ENCODE results near the gene NHS.

The NHS gene

DNA sequence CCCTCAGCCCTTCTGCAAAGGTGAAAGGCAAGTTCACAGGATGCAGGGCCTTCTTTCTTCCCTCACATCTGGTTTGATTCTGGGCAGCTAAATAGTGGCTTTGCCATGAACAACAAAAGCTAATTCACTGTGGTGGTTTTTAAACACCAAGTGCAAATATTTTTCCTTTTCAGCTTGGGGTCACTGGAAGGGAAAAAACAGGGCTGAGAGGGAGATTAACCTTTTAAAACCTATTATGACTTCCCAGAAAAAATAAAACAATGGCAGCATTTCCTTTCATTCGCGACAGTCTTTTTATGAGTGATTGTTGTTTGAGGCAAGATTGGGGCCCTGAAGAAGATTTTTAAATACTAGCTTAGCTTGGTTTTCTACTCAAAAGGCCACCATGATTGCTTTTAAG lies 258.5 kb downstream of the NHS start:
- DNase-seq = no peak

DNA sequence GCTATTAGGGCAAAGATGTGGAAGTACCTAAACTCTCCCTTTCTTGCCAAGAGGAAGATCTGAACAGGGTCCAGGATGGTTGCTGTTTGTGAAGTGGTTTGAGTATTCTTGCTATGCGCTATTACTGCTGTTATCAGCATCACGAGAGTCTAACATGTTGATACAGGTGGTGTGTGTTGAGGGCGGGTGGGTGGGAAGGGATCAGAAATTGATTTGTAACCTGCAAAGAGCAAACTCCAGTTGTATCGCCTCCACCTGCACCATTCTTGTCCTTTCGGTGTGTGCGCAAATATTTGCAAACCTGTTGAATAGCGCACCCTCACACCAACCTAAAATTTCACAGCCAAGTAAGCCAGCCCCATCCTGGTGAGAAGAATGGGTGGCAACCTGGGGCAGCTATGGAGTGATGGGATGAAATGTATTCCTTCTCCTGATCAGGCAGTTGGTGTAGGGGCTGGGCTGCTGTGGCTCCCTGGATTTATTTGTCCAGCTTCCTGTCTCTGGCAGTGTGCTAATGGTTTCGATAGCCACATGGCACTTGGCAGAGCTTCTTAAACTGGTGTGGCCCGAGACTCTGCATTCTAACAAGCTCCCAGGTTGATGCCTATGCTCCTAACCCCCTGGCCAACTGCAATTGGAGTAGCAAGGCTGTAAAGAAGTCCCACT lies 259.7 kb downstream of the NHS start:
- no peak for DNase-seq

DNA sequence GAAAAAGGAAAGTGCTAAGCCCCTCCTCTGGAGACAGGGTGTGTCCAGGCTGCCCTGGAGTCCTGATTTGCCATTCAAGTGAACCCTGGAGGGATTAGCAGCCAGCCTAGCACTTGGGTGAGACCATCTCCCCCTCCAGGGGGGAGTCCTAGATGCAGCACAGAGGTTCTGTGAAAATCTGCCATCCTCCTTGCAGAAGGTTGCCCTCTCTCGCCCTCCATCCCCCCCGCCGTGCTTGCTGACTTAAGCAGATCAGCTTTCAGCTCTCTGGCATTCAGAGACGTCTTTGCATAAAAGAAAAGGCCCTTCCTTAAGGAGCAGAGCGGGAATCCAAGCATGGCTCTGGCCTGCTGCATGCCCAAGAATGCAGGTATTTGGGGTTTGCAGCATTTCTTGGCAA lies 260.2 kb downstream of the NHS start:
- peak; percentile 78 for DNase-seq

DNA sequence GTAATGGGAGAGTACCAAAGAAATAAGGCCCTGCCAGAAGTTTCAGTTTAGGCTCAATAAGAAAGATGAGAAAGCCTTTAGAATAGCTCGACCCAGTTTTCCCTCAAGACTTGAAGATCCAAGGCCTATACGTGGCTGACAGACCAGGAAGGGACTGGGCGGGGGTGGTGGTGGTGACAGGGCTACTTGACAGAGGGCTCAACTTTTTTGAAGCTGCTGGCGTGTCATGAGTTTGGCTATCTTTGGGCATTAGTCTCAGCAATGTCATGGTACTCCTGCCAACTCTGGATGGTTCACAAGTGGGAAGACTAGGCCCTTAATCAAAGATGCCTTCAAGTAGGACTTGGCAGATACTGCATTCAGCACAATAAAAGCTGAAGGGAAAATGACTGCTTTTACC lies 262.2 kb downstream of the NHS start:
- no peak for DNase-seq

DNA sequence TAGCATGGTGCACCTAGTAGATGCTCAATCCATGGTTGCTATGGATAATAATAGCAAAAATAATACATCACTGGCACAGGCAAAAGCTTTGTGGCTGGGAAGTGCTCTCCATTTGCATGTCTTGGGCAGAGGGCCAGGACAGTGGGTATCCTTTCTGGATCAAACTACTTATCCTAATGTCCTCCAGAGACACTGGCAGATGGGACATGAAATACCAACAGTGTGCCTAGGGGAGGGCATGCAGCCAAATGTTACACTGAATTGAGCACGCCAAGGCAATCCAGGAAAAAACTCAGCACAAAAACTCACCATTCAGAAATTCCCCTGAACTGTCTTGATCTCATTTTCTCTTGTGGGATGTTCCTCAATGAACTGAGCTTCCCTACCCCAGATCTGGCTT lies 263.7 kb downstream of the NHS start:
- DNase-seq = no peak

DNA sequence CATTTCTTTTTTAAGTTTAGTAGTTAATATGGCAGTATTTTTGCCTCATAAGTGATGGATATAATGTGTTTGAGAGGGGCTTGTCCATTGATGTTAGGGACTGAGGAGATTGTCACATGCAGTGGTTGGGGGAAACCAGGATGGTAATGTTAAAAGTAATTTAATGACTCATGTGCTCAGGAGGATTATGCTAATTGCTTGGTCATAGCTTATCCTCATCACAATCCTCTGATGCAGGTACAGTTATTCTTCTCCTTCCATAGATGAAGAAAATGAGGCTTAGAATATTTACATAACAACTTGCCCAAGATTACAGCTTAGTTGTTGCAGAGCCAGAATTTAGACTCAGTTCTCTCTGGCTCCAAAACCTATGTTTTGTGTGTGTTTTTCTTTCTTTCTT lies 267.9 kb downstream of the NHS start:
- no peak for DNase-seq

DNA sequence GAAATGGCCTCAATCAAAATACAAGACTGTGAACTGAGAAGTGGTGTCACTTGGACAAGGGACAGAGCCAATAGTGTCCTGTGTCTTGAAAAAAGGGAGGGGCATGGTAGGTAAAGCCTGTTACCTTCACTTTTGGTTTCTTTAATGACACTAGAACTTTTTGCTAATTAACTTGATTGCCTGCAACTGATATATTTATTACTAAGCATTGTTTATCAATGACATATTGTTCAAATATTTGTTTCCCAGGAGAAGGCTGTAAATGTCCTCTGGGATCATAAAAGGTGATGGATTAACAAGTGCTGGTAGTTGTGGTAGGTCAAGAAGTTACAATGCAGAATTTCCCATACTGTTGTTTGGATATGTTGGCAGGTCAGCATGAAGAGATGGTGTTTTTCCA lies 268.5 kb downstream of the NHS start:
- DNase-seq = no peak

DNA sequence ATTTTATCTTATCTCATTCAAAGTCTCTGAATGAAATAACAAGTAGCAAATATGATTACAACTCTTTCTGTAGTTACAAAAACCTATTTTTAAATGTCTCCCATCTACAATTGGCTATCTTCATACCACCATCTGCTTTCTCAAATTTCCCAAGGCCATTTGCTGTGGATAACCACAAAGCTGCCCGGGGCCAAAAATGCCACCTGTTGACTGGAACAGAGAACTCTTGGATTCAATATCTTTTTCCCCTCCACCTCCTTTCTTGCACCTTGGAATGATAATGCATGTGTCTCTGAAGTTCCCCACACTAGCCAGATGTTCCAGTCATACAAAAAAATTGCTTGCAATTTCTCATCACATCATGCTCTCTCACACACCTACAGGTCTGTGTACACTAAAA lies 269.0 kb downstream of the NHS start:
- DNase-seq = no peak

DNA sequence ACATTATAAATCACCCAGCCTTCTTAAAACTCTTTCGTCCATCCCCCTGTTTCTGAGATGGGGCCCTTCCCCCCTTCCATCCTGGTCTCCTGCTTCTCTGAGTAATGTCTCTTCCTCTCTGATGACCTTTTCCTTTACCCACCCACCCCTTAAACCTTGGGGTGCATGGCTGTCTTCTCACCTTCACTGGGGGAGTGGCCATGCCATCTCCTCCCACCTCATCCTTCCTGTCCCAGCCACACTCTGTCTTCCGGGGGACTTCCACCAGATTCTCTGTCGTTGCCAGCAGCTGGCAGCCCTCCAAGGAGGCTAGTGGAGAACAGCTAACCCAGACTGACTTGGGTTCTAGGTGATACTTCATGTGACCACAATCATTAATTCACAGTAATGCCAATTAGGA lies 279.1 kb downstream of the NHS start:
- DNase-seq = no peak

DNA sequence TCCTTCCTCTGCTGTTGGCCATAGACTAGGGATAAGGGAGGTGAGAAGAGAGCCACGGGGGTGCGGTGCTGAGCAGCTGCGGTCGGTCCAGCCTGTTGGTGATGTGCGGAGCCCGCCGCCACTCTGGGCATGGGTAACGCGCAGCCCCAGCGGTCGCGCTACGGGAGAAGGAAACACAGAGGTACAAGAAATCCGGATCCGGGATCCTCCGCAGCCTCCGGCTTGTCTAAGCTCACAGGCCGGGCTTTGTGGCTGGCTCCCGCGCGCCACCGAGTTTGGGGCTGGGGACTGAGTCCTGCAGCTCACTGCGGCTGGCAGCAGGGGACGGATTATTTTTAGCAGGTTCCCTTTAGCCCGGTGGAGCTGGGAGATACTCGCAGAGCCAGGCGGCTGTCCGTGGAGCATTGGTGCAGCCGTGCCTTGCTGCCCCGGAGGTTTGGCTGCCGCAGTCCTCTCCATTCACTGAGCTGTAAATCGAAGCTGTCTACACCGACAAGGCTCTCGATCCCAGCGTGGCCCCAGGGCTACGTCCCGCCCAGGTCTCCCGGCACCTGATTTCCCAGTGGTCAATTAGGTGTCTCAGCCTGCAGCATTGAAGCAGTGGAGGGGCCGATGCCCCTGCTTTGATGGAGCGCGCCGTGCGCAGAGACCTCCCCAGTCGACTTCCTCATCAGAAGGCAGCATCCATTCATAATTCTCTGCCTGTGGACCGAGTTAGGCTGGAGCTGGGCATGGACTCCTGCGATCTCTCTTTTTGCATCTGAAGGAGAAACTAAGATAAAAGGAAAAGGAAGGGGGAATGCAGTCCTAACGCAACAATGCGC lies 280.4 kb downstream of the NHS start:
- DNase-seq = peak; percentile 25

DNA sequence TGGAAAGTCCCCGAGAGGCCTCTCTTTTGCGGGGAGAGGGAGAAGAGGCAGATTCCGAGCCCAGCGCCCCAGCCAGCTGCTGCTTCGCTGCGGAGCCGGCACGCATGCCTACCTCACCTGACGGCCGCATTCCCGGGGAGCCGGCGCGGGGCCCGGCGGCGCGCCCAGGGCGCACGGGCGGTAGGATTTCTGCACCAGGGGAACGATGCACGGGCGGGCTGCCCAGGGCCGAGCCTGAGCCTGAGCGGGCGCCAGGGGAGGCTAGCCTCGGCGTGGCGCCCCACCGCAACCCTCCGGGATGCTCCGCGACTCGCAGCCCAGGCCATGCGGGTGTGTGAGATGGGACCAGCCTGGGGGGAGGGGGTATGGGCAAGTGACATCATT lies 281.0 kb downstream of the NHS start:
- no peak for DNase-seq

DNA sequence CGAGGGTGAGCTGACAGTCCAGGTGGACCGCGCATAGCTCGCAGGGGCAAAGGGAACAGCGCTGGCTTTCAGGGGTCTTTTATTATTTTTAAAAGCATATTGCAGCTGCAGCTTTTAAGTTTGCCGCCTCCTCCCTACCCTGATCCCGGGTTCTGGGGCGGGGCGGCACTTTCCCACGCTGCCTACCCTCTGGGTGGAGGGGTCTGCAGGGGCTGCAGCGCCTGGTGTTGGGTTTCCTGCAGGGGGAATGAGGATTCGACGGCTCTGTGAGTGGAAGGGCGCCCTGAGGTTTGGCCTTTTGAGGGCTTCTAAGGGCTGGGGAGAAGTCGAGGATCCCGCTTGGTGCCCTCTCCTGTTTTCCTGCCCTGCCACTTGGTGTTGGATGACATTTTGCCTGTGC lies 281.6 kb downstream of the NHS start:
- DNase-seq = no peak

DNA sequence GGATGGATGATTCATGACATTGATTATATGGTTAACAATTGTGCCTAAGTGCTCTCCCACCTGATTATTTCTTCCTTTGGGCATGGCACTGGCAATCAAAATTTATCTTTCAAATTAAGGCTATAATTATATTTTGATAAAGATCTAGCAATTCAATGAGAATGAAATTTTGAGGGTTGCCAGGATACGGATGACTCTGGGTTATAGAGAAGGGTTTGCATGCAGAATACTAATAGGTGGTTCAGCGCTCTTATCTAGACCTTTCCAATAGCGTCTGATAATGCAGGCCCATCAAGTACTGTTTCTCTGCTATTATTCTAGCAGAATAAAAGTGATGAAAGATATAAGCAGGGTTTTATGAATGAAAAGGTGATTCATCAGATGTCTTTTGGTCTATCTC lies 287.4 kb downstream of the NHS start:
- DNase-seq = no peak

DNA sequence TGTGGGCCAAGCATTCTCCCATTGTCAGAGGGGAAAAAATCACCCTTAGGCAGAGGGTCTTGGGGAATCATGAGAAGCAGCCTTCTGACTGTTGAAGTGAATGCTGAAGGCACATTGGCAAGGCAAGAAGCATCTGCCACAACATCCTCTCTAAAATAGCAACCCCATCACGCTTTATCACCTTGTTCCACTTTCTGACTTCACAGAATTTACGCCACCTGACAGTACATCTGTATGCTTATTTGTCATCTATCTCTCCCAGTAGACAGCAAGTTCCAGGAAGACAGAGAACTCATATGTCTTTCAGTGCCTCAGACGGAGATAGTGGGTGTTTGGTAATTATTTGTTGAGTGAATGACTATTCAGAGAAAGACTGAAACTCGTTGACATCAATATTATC lies 293.9 kb downstream of the NHS start:
- DNase-seq = no peak

DNA sequence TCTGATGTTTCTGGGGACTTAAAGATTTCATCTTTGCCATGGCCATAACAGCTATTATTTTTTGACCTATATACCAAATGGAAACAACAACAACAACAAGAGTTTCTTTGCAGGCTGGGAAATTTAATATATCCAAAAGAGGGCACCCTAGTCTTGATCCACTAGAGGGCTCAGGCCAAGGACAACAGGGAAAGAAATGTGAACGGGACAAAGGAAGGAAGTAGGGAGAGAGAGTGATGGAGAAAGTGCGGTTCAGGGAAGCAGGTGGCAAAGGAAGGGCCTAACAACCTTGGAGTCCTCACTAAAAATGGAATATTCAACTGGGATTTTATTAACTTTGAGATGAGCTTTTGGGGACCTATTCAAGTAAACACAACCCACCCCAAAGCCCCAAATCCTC lies 294.5 kb downstream of the NHS start:
- no peak for DNase-seq

DNA sequence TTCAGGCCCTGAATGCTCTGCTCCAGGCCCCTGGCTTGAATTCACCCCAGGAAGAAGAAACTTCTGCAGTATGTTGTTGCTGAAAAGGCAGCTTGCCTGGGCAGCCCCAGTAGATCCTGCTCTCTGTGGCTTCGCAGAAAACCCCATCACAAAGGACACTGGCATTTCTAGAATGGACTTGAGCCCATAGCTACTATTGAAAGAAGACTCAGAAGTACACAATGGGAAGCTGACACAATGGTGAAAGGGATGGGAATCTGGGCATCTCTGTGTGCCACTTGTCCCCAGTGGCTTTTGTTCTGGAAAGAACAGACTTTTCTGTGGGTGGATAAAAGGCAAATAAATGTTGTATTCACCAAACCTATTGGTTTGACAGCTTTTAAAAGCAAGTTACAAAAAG lies 294.9 kb downstream of the NHS start:
- no peak for DNase-seq

DNA sequence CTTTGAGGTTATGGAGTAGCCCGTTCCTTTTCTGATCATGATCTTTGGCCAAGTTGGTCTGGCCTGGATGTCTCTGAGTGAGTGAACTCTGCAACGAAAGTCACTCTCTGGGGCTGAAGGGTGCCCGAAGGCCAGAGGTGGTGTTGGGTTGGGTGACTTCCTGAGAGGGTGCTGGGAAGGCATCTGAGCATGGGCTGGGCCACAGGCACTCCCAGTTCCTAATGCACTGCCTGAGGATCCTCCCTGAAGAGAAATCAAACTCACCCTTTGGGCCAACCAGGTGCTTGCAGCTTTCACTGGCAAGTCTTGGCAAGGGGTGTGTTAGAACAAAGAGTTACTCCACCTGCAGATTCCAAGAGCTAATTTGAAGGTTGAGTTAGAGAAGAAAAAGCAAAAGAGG lies 295.9 kb downstream of the NHS start:
- no peak for DNase-seq

DNA sequence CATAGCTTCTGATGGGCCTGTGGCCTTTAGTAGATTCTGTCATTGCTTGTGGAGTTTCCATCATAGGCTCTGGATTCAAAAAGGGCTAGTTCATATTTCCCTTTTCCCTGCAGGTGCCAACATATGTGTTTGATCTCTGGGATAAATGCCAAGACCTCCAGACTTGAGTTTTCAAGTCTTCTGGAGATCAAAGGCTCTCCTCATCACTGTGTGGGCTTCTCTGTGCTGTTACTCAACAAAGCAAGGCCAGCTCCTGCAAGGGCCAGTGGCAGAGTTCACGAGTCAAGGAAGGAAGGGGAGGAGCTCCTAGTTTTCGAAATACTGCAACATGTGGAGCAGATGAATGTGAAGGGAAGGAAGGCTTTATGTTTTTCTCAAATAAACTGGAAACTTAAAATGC lies 299.6 kb downstream of the NHS start:
- DNase-seq = no peak

DNA sequence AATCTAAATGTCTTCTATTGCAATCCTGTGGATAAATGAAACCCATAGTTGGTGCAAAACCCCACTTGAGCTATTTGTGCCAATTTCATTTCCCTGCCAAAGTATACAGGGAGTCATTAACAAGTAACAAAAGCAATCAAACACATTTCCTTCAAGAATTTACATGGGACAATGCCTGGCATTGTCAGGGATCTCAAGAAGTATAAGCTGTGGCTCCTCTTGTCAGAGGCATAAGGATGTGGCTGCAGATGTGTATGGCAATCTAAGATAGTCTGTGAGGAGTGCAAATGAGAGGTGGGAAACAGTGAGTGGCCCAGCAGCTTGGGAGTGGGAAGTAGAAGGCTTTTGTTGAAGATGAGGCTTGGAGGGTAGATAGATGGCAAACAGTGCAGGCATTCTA lies 304.3 kb downstream of the NHS start:
- no peak for DNase-seq

DNA sequence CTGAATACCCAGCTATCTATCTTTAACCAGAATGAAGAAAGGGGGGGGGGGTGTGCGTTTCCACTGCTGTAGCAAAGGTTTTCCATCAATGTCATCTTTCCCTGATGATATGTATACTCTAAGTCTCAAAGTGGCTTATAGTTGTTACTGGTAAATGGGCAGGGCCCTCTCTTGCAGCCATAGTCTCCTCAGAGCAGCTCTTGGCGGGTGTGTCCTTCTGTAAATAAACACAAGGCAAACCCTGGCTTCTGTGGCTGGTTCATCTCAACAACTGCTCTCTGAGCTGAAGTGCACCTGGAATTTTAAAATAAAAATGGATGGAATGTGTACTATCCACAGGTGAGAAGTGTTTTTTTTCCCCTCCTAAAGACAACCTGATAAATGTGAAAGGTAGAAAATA lies 304.8 kb downstream of the NHS start:
- DNase-seq = no peak

DNA sequence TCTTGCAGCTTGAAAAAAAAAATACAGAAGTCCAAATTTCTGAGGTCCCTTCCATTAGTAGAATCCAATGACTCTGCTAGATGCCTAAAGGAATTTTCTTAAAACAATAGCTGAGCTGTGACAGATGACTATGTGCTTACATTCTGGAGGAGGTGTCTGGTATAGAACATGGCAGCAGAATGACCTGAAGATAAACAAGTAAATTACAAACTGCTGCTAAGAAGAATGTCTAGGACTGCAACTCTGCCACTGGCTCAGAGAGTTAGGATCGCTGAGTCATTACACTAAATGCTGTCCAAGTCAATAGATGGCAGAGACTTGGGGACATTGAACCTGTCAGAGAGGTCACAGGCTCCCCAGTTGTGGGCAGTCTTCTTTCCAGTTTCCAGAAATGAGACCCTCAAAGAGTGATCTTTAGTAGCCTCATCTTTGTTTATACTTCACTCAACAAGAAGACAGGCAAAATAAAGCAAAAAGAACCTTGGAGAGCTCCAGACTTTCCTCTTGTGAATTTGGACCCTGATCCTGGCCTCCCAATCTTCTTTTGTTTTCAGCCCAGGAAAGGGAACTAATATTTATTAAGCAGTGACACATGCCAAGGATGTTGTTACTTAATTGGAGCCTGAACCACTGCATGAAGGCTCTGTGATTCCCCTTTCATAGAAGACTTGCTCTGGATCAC lies 305.9 kb downstream of the NHS start:
- DNase-seq = no peak

DNA sequence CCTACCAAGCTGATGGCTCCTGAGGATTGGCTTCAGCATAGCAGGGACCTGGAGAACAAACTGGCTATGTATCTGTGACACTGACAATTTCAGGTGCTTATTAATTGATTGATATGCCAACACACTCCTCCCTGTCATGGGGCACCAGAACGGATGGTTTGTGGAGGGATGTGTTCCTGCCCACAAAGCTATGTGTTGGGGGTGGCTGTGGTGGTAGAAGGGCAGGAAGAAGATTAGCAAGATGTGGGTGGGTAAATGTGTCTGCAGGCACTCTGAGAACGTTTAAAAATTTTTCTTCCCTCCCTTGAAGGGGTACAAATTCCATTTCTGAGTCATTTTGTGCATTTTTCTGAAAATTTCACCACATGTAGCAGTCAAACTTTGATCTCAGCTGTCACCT lies 307.3 kb downstream of the NHS start:
- no peak for DNase-seq

DNA sequence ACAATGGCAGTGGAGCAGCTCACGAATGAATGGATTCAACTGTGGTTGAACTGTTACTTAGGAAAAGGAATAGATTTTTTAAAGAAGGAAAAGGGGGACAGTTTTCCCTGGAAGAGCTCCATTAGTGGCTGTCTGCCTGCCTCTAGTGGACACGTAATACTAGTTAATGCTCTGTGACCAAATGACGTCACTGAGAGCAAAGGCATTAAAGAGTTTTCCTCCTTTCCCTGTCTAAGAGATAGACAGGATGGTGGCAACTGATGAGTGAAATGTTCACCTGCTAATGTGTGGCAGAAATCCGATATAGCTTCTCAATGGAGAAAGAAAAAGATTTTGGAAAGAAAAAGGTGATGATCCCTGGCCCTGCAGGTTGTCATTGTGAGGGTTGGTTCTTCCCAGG lies 310.0 kb downstream of the NHS start:
- no peak for DNase-seq

DNA sequence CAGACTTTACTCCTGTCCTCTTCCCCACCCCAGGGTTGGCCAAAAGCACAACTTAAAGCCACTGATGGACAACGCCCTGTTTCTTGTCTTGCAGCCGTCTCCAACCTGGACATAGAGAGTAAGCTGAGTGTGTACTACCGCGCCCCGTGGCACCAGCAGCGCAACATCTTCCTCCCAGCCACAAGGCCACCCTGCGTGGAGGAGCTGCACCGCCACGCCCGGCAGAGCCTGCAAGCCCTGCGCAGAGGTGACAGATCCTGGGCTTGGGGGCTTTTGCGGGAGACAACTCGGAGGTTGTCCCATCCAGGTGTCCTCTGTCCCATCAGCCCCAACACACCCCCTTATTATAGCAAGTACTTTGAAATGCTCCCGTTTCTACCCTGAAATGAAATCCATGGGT lies 312.6 kb downstream of the NHS start:
- DNase-seq = no peak

All from NCI-H510A (cell line).